Ovary (tissue), 3 donors: Measurements from ENCODE around the gene NFIL3.

Experiments
- CTCF ChIP-seq, 3 donors: fragments of 450-650 bp in 2 of 3; fragments of 200-600 bp in 1 of 3; IDR thresholded peaks; one replicate each; pipeline versions ENCODE4 v1.5.1 to v1.8.0; 2016 to 2022; ENCODE audit warnings: antibody characterized with exemption in 3 of 3, mild to moderate bottlenecking in 1 of 3
- EP300 ChIP-seq: sonication (generic); formaldehyde crosslinking; IDR thresholded peaks from one replicate; pipeline ENCODE4 v1.6.1; 2017; ENCODE audit warnings: antibody characterized with exemption
- POLR2A ChIP-seq: fragments of 450-650 bp; IDR thresholded peaks from one replicate; pipeline ENCODE4 v1.6.1; 2017; ENCODE audit warnings: antibody characterized with exemption, mild to moderate bottlenecking, moderate library complexity
- donor health status: DM: no; HTN: no; CAD: no.

- TF ChIP-seq CTCF (IDR thresholded peaks at IDR 0.05) (no peak), POLR2A (no peak), EP300 (peak; percentile 85)
Observed at GRCh38 chr9:91419222-91420191, 4.1 kb downstream of the NFIL3 start.
